A549 (cell line): ENCODE data around the gene NID1. TPM values are rescaled to one million over a fixed set of nuclear protein-coding genes. Genes with fewer than 3 reads are reported as not detected.
A peak's percentile ranks its signal among the peaks of the same experiment; 100 is the strongest.

Experiments used
- ATAC-seq, 2 experiments: fragments of 200-7000 bp in 1 of 2; fragments of >200 bp in 1 of 2; cut with Nextera tagmentation in 1 of 2; cut with Tn5 transposase in 1 of 2; 3 replicates each; pipeline versions ENCODE4 v1.8.0 to v1.9.1; 2018 to 2020; ENCODE audit warnings: mild to moderate bottlenecking in 1 of 2, moderate library complexity in 1 of 2
- CTCF ChIA-PET: fragments of 300-600 bp; sonication (Branson Sonifier 250); formaldehyde crosslinking; extraction: SDS; loops from one replicate; lab custom pipeline; 2021; ENCODE audit warnings: antibody characterized with exemption, inconsistent platforms; lab: Yijun Ruan, JAX
- POLR2A ChIA-PET: fragments of 350-600 bp; formaldehyde crosslinking; extraction: SDS; loops from one replicate; lab custom pipeline; 2021; ENCODE audit warnings: antibody characterized with exemption, inconsistent platforms; lab: Yijun Ruan, JAX
- DNase-seq, 2 experiments: peaks; one replicate each; pipeline versions ENCODE4 v3.0.0 to v3.0.0-alpha.2; 2011 to 2016; ENCODE audit warnings: low read depth in 1 of 2, low spot score in 1 of 2
- FAIRE-seq: peaks from 2 replicates; lab custom pipeline; 2011; peaks lifted over from hg19 to GRCh38; lab: Jason Lieb, UNC
- H3K27ac ChIP-seq, 2 experiments: fragments of >200 bp; sonication (Bioruptor Twin); formaldehyde crosslinking; 3 replicates each; pipeline ENCODE4 v1.5.1; 2016 to 2017
- H3K4me1 ChIP-seq: fragments of >200 bp; sonication (Bioruptor Twin); formaldehyde crosslinking; 3 replicates; pipeline ENCODE4 v1.6.1; 2016
- H3K4me2 ChIP-seq: fragments of >200 bp; sonication (Bioruptor Twin); formaldehyde crosslinking; 3 replicates; pipeline ENCODE4 v1.6.1; 2016
- H3K4me3 ChIP-seq: fragments of >200 bp; sonication (Bioruptor Twin); formaldehyde crosslinking; 3 replicates; pipeline ENCODE4 v1.5.1; 2016
- H3K9me3 ChIP-seq: fragments of >200 bp; sonication (Bioruptor Twin); formaldehyde crosslinking; 3 replicates; pipeline ENCODE4 v1.6.1; 2016
- CEBPB ChIP-seq, 2 experiments: fragments of >200 bp in 1 of 2; sonication (Bioruptor Twin) in 1 of 2; formaldehyde crosslinking in 1 of 2; IDR thresholded peaks; 2 replicates each; pipeline ENCODE4 v1.6.1; 2012 to 2016
- EHF ChIP-seq: fragments of 250-450 bp; sonication (Bioruptor Pico); IDR thresholded peaks from 2 replicates; pipeline ENCODE4 v1.5.0; 2020; ENCODE audit warnings: mild to moderate bottlenecking
- HDAC2 ChIP-seq: fragments of 200-600 bp; sonication (generic); IDR thresholded peaks from 2 replicates; pipeline ENCODE4 v1.6.1; 2016
- HOXA7 ChIP-seq: fragments of 250-450 bp; sonication (Bioruptor Pico); IDR thresholded peaks from 2 replicates; pipeline ENCODE4 v1.5.0; 2020; ENCODE audit warnings: mild to moderate bottlenecking, moderate library complexity
- KDM1A ChIP-seq: fragments of 200-600 bp; sonication (generic); IDR thresholded peaks from 2 replicates; pipeline ENCODE4 v1.6.1; 2016; ENCODE audit warnings: low read depth, mild to moderate bottlenecking
- KDM5A ChIP-seq: fragments of 200-600 bp; sonication (generic); IDR thresholded peaks from 2 replicates; pipeline ENCODE4 v1.6.1; 2016; ENCODE audit warnings: antibody characterized with exemption, mild to moderate bottlenecking
- RAD21 ChIP-seq, 2 experiments: fragments of >200 bp in 1 of 2; sonication (Bioruptor Twin) in 1 of 2; formaldehyde crosslinking in 1 of 2; IDR thresholded peaks in 1 of 2; conservative IDR thresholded peaks in 1 of 2; 2 replicates in 1 of 2; 3 replicates in 1 of 2; pipeline ENCODE4 v1.6.1; 2012 to 2018; ENCODE audit warnings: inconsistent platforms in 1 of 2
- RFX5 ChIP-seq: fragments of 450-650 bp; IDR thresholded peaks from 2 replicates; pipeline ENCODE4 v1.7.1; 2014; ENCODE audit warnings: antibody characterized with exemption, mild to moderate bottlenecking, moderate library complexity
- RNF2 ChIP-seq: fragments of 200-600 bp; sonication (generic); IDR thresholded peaks from 2 replicates; pipeline ENCODE4 v1.6.1; 2016; ENCODE audit warnings: low read depth, mild to moderate bottlenecking, antibody characterized with exemption, moderate library complexity, borderline replicate concordance
- TFCP2L1 ChIP-seq: fragments of 250-450 bp; sonication (Bioruptor Pico); IDR thresholded peaks from 2 replicates; pipeline ENCODE4 v1.5.0; 2021; ENCODE audit warnings: mild to moderate bottlenecking
- WGBS: methylation state at CpG from one replicate; pipeline ENCODE4 v1.1.6; 2017; ENCODE audit errors: missing lambda C conversion rate; 5-methylcytosine and 5-hydroxymethylcytosine counted together
- polyA plus RNA-seq, 4 experiments: library from polyadenylated mRNA; depleted of rRNA in 3 of 4; stranded (reverse); fragments of >200 nt; fragmentation: RNase III in 1 of 4; extraction: RNeasy Plus Mini Kit Qiagen cat#74134 plus additional on column Dnase treatment in 1 of 4; gene quantifications; 2 replicates in 3 of 4; 3 replicates in 1 of 4; pipeline ENCODE4 v1.2.3, GENCODE V29; 2011 to 2017
- TF ChIP-seq, protein P1 (sequence below): fragments of >200 bp; sonication (Bioruptor Twin); formaldehyde crosslinking; IDR thresholded peaks from 3 replicates; pipeline ENCODE4 v1.6.1; 2016
- TF ChIP-seq, protein P2 (sequence below): fragments of 150-350 bp; IDR thresholded peaks from 2 replicates; pipeline ENCODE4 v1.6.1; 2014; ENCODE audit warnings: low read depth, mild to moderate bottlenecking, low read length
- TF ChIP-seq, protein P3 (sequence below): fragments of 450-650 bp; IDR thresholded peaks from 2 replicates; pipeline ENCODE4 v1.6.1; 2014; ENCODE audit warnings: antibody characterized with exemption
- TF ChIP-seq, protein P4 (sequence below): fragments of 200-600 bp; sonication (generic); IDR thresholded peaks from 2 replicates; pipeline ENCODE4 v1.6.1; 2016; ENCODE audit warnings: antibody characterized with exemption, mild to moderate bottlenecking, moderate library complexity

The NID1 gene
- polyA plus RNA-seq, 2 of the 4 experiments (the other 2 are of a cell fraction) = 6.8 to 10.5 TPM

GRCh38 chr1:236052232-236052993, 12.5 kb downstream of the NID1 start:
- peak; percentile 39 to 71; a peak in 4 of 6 replicates for ATAC-seq
- CTCF ChIA-PET = interaction anchor here (0.7 to 1.4 kb wide), 4 partner anchors 9 to 548 kb away, joined by 3 to 4 read pairs (median 4); no protein-coding TSS in a partner anchor
- POLR2A ChIA-PET = no interaction called here
- 55% methylated on average over 12 of the region's 12 CpGs for WGBS
- H3K27ac ChIP-seq = no peak overlapping the region
- TF ChIP-seq, protein P1, sequence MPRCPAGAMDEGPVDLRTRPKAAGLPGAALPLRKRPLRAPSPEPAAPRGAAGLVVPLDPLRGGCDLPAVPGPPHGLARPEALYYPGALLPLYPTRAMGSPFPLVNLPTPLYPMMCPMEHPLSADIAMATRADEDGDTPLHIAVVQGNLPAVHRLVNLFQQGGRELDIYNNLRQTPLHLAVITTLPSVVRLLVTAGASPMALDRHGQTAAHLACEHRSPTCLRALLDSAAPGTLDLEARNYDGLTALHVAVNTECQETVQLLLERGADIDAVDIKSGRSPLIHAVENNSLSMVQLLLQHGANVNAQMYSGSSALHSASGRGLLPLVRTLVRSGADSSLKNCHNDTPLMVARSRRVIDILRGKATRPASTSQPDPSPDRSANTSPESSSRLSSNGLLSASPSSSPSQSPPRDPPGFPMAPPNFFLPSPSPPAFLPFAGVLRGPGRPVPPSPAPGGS = no peak
- TF ChIP-seq CEBPB (IDR thresholded peaks at IDR 0.05) (no peak), RNF2 (no peak), KDM1A (no peak), EHF (CRISPR knock-in tag) (no peak)
- TF ChIP-seq, protein P2, sequence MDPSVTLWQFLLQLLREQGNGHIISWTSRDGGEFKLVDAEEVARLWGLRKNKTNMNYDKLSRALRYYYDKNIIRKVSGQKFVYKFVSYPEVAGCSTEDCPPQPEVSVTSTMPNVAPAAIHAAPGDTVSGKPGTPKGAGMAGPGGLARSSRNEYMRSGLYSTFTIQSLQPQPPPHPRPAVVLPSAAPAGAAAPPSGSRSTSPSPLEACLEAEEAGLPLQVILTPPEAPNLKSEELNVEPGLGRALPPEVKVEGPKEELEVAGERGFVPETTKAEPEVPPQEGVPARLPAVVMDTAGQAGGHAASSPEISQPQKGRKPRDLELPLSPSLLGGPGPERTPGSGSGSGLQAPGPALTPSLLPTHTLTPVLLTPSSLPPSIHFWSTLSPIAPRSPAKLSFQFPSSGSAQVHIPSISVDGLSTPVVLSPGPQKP = no peak
- FAIRE-seq = no peak
- H3K4me2 ChIP-seq = no peak overlapping the region
- H3K4me1 ChIP-seq = no peaks in the 10 kb centered on the region
- DNase-seq = no peak
- peaks cover 5% of the 10 kb centered on the region; the same call in 1 of the 3 replicates for H3K9me3 ChIP-seq
- H3K4me3 ChIP-seq = no peak overlapping the region

DNA sequence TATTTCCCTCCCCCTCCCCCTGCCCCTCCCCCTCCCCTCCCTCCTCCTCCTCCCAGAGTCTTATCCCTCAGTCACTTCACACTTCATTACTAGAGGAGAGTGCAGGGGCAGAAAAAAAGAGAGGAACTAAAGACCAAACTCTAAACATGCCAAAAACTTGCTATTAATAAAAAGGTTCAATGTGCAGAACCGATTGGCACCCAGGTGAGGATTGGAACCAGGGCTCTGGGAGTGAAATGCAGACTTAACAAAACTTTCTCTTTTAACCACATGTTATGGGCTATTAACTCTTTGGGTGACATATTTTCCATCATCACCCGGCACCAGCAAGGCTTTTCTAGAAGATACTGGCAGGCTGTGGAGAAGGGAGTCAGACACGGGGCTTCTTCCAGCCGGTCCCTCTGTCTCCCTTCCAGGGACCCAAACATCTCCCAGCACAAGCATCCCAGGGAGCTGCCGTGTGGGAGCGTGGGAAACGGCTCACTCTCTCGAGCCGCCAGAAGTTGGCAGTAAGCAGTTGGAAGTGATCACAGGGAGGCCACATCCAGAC, 13.6 kb downstream of the NID1 start:
- no peak for TF ChIP-seq TFCP2L1 (CRISPR knock-in tag)
- no peak for TF ChIP-seq HOXA7 (CRISPR knock-in tag)
- TF ChIP-seq, protein P3, sequence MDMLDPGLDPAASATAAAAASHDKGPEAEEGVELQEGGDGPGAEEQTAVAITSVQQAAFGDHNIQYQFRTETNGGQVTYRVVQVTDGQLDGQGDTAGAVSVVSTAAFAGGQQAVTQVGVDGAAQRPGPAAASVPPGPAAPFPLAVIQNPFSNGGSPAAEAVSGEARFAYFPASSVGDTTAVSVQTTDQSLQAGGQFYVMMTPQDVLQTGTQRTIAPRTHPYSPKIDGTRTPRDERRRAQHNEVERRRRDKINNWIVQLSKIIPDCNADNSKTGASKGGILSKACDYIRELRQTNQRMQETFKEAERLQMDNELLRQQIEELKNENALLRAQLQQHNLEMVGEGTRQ = no peak
- TF ChIP-seq KDM5A = no peak
- TF ChIP-seq, protein P4, sequence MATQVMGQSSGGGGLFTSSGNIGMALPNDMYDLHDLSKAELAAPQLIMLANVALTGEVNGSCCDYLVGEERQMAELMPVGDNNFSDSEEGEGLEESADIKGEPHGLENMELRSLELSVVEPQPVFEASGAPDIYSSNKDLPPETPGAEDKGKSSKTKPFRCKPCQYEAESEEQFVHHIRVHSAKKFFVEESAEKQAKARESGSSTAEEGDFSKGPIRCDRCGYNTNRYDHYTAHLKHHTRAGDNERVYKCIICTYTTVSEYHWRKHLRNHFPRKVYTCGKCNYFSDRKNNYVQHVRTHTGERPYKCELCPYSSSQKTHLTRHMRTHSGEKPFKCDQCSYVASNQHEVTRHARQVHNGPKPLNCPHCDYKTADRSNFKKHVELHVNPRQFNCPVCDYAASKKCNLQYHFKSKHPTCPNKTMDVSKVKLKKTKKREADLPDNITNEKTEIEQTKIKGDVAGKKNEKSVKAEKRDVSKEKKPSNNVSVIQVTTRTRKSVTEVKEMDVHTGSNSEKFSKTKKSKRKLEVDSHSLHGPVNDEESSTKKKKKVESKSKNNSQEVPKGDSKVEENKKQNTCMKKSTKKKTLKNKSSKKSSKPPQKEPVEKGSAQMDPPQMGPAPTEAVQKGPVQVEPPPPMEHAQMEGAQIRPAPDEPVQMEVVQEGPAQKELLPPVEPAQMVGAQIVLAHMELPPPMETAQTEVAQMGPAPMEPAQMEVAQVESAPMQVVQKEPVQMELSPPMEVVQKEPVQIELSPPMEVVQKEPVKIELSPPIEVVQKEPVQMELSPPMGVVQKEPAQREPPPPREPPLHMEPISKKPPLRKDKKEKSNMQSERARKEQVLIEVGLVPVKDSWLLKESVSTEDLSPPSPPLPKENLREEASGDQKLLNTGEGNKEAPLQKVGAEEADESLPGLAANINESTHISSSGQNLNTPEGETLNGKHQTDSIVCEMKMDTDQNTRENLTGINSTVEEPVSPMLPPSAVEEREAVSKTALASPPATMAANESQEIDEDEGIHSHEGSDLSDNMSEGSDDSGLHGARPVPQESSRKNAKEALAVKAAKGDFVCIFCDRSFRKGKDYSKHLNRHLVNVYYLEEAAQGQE = no peak
- FAIRE-seq = no peak
- Histone ChIP-seq H3K4me3 (no peak overlapping the region), H3K4me1 (no peaks in the 10 kb centered on the region), H3K9me3 (peaks cover 5% of the 10 kb centered on the region; the same call in 1 of the 3 replicates), H3K4me2 (no peak overlapping the region), H3K27ac (no peak overlapping the region)
- ChIA-PET CTCF (interaction anchor here (1.2 kb wide), 1 partner anchor 10 kb away, joined by 4 read pairs; no protein-coding TSS in a partner anchor), POLR2A (no interaction called here)
- ATAC-seq = peak in 1 of 2 experiments; percentile 30; a peak in 1 of 6 replicates
- no peak for DNase-seq
- WGBS = 73% methylated on average over 9 of the region's 9 CpGs

DNA sequence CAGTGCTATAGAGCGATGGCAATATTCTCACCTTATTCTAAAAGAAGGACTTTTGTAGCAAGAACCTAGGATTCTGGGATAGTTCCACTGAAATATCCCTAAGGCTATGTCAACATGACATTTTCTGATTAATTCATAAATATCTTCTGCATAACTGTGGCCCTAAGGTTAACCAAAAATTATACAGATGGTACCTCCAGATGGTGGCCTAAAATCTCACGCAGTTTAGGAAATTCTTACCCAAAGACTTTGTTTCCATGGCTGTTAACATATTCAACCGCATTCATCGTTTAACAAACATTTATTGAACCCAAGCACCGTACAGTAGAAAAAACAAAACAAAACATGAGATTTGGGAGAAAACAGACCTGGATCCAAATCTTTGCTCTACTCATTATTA, 19.1 kb downstream of the NID1 start:
- Histone ChIP-seq H3K4me2 (no peak overlapping the region), H3K4me3 (no peak overlapping the region), H3K27ac (no peak overlapping the region), H3K9me3 (no peaks in the 10 kb centered on the region), H3K4me1 (no peaks in the 10 kb centered on the region)
- ChIA-PET CTCF (no interaction called here), POLR2A (no interaction called here)
- TF ChIP-seq HDAC2 (no peak), RAD21 (conservative IDR thresholded peaks at IDR 0.05 in 1 of 2, IDR thresholded peaks at IDR 0.05 in 1 of 2) (no peak), RFX5 (no peak)
- ATAC-seq (no peak), DNase-seq (no peak), FAIRE-seq (no peak)
- 94% methylated on average over 5 of the region's 5 CpGs for WGBS
